Measurements from ENCODE around the gene DPM3.
"Not testable (repeated sequence)": the region's sequence is repeated elsewhere in the genome, so short reads cannot be mapped to it uniquely, and the experiment has no call there.

The DPM3 gene

DNA sequence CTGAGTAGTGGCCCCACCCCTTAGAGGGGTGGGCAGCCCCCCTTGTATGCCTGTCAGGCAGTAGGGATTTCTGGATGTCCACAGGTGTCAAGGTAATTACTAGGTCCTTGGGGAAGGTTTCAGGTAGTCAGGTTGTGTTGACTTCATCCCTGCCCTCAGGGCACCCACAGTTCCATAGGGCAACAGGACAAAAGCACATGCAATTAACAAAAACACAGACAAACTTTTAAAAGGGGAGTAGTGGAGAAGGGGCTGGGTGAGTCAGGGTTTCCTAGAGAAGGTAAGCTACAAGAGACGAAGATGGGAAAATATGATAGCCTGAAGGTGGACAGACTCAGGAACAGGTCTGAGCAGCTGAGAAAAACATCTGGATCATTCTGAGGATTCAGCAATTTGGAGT, 18.7 kb upstream of the DPM3 start:
- no peak for DNase-seq (ENCODE audit: low read depth)

DNA sequence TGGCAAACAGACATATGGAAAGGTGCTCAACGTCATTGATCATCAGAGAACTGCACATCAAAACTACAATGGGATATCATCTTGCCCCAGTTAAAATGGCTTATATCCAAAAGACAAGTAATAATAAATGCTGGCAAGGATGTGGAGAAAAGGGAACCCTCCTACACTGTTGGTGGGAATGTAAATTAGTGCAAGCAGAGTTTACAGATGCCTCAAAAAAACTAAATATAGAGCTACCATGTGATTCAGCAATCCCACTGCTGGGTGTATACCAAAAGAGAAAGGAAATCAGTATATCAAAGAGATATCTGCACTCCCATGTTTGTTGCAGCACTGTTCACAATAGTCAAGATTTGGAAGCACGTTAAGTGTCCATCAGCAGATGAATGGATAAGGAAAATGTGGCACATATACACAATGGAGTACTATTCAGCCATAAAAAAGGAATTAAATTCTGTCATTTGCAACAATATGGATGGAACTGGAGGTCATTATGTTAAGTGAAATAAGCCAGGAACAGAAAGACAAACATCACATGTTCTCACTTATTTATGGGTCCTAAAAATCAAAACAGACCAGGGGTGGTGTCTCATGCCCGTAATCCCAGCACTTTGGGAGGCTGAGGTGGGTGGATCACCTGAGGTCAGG, 15.8 kb upstream of the DPM3 start:
- DNase-seq (ENCODE audit: low read depth): not testable (repeated sequence)

GRCh38 chr1:155145491-155145890, 5.2 kb upstream of the DPM3 start:
- DNase-seq (ENCODE audit: low read depth): no peak

DNA sequence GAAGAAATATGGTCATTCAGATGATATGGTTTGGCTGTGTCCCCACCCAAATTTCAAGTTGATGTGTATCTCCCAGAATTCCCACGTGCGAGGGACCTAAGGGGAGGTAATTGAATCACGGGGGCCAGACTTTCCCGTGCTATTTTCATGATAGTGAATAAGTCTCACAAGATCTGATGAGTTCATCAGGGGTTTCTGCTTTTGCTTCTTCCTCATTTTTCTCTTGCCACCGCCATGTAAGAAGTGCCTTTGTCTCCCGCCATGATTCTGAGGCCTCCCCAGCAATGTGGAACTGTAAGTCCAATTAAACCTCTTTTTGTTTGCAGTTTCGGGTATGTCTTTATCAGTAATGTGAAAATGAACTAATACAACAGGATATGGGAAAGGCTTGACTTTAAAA, 1.4 kb upstream of the DPM3 start:
- DNase-seq (ENCODE audit: low read depth): no peak

DNA sequence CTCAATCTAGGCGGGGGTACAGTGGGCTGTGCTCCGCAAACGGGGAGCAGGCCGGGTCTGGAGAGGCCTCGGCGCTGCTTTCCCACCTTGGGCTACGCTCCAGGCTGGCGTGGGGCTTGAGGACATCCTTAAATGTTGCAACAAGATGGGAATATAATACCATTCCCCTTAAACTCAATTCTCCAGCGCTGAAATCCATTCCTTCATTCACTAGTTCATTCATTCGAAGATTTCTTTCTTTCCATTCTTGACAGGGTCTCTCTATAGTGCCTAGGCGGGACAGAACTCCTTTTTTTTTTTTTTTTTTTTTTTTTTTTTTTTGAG, 261 bp upstream of the DPM3 start:
- DNase-seq (ENCODE audit: low read depth): no peak

GRCh38 chr1:155137154-155137949, 3.0 kb downstream of the DPM3 start:
- no peak for DNase-seq (ENCODE audit: low read depth)

GRCh38 chr1:155136748-155137147, 3.6 kb downstream of the DPM3 start:
- no peak for DNase-seq (ENCODE audit: low read depth)

DNA sequence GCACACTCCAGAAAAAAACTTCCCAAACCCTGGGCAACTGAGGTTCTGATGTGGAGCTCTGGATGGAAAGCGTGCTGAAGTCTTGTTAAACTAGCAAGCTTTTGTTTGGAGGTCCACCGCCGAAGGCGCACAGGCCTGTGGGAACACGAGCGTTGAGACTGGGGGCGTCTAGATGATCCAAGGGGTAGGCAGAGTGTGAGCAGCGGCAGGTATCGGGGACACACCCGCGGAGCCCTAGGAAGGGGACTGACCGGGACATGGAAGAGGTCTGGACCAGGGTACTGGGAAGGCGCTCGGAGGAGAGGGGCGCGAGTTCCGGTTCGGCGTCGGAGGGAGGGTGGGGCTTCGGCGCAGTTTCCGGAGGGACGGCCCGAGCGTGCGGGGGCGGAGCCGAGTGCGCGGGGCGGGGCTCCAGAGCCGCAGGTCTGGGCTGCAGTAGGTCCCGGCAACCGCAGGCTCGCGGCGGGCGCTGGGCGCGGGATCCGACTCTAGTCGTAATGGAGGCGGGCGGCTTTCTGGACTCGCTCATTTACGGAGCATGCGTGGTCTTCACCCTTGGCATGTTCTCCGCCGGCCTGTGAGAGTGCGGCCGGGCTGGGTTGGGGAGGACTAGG, 4.8 kb downstream of the DPM3 start, which contains the start of gene SLC50A1:
TSS of gene SLC50A1 (plus strand) at position 438 of the 614 bp plus-strand sequence. CDS start at position 498, 60 bp downstream.
- peak; percentile 94 for DNase-seq (ENCODE audit: low read depth)

DNA sequence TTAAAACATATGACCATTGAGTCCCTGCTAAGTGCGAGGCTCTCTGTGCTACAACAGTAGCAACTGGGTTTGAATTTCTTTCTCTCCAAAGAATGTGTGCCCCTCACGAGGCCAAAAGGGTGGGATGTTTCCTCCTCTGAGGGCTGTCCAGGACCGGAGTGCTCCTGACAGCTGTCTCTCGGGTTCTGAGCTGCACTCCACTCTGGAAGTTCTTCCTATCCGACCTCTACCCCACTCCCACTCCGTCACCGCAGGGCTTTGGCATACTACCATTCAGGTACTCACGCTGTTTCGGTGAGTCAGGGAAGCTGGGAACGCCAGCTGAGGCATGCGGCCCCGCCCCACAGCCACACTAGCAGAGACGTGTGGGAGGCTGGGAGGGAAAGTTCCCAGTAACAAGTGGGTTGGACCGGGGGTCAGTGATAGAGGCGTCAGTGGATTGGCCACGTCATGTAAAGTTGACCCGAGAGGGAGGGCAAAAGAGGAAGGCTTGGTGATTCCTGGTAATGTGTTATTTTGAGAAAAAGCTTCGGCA, 5.4 kb downstream of the DPM3 start:
- peak; percentile 99 for DNase-seq (ENCODE audit: low read depth)

- no peak for DNase-seq (ENCODE audit: low read depth)
These were observed 6.0 kb downstream of the DPM3 start for GRCh38 chr1:155134322-155134721.

GRCh38 chr1:155133799-155134281, 6.5 kb downstream of the DPM3 start:
- DNase-seq (ENCODE audit: low read depth): no peak

DNA sequence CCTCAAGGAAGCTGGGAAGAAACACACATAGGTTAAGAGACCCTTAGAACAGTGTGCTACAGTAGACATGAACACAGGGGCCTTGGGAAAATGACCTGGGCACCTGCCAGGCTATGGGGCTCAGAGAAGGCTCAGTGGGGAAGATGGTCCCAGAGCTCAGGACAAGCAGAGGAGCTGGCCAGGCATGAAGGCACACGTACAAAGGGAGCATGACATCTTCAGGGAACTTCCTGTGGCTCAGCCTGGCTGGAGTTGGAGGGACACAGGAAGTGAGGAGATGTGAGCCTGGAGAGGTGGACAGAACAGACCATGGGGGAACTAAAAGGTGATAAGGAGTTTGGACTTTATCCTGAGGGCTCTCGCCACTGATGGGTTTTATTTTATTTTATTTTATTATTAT, 8.5 kb downstream of the DPM3 start:
- DNase-seq (ENCODE audit: low read depth): no peak

DNA sequence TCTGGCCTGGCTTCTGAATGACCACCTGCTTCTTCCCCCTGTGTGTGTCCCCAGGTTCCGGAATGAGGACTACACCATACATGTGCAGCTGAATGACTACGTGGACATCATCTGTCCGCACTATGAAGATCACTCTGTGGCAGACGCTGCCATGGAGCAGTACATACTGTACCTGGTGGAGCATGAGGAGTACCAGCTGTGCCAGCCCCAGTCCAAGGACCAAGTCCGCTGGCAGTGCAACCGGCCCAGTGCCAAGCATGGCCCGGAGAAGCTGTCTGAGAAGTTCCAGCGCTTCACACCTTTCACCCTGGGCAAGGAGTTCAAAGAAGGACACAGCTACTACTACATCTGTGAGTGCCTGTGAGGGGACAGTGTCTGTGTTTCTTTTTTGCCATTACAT, 9.0 kb downstream of the DPM3 start:
- no peak for DNase-seq (ENCODE audit: low read depth)

GRCh38 chr1:155130272-155131006, 9.9 kb downstream of the DPM3 start:
- no peak for DNase-seq (ENCODE audit: low read depth)

DNA sequence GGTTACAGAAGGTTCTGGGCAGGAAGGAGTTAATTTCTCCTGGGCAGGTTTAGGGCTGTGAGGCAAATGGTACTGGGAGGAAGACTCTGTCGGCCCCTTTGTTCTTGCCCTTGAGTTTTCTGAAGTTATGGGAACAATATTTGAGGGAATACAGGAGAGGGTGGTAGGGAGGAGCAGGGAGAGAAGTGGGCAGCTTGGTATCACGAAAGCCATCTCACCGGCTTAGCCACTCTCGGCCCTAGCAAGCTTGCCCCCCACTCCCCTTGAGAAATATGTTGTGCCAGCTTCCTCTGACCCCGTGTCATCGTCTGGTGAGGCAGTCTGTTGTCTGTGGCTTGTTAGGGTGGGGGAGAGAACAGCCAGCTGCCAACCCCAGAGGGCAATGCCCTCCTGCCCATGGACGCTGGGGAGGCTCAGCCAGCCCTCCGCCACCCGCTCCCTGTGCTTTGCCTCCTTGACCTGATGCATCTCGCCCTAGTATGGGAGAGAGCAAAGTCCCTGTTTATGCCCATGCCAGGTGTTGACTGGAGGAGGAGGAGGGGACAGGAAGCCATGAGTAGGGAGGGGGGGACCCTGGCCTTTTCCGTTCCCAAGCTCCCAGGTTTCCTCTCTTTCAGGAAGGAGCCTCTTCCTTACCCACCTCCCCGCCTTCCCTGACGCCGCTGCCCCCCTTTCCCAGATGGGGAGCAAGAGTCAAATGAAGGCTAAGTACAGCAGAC, 11.4 kb downstream of the DPM3 start:
- DNase-seq (ENCODE audit: low read depth): no peak

DNA sequence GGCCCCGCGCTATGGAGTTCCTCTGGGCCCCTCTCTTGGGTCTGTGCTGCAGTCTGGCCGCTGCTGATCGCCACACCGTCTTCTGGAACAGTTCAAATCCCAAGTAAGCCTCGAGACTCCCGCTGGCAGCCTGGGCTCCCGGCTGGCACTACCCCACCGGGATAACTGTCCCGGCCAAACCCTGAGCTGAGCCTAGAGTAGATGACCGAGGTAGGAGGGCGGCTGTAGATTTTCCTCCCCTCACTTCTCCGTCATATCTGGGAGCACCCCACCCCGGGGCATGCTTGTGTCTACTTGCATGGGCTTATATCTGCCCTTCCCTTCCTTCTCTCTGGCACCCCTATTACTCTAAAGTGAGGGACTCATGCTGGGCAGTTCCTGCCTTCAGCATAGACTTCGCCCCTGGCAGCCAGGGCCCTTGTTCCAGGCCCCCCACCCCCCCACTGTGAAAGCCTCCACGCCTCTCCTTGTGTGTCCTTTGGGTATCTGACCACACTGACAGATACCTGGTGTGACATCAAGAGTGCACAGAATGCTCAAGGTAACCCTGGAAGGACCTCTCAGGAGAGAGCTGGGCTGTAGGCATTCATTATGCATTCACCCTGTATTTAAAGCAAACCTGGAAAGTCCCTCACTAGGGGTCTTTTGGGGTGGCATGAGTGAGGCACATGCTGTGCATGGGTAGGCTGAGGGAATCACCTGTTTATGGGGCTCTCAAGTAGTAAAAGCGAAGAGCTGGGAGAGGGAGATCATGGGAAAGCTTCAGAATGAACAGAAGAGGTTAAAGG, 12.2 kb downstream of the DPM3 start:
- DNase-seq (ENCODE audit: low read depth): no peak

- DNase-seq (ENCODE audit: low read depth): peak; percentile 42
These were observed 13.0 kb downstream of the DPM3 start, which contains the start of gene EFNA1 for GRCh38 chr1:155127105-155127966. TSS of gene EFNA1 (plus strand) at chr1:155127876. CDS start at chr1:155127978, 102 bp downstream.

DNA sequence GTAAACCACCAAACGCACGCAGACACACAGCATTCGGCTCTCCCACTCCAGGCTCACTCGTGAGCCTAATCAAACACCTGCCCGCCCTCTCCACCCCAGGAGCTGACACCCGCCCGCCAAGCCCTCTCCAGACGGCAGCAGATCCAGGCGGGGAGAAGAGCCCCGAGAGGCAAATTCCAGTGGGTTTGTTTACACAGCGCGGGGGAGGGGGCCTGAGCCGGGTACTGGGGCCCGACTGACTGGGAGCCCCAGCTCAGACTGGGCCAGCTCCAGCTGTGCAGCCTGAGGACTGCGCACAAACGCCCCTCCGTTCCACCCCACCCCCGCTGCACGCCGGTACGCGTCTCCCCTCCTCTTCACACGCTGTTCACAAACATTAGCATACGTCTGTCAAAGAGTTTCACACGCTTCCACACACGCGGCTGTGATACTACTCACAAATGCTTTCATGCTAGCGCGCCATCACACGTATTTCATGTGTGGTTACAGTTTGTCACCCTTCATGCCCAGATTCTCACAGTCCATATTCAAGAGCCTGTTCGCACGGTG, 13.7 kb downstream of the DPM3 start:
- peak; percentile 20 for DNase-seq (ENCODE audit: low read depth)

DNA sequence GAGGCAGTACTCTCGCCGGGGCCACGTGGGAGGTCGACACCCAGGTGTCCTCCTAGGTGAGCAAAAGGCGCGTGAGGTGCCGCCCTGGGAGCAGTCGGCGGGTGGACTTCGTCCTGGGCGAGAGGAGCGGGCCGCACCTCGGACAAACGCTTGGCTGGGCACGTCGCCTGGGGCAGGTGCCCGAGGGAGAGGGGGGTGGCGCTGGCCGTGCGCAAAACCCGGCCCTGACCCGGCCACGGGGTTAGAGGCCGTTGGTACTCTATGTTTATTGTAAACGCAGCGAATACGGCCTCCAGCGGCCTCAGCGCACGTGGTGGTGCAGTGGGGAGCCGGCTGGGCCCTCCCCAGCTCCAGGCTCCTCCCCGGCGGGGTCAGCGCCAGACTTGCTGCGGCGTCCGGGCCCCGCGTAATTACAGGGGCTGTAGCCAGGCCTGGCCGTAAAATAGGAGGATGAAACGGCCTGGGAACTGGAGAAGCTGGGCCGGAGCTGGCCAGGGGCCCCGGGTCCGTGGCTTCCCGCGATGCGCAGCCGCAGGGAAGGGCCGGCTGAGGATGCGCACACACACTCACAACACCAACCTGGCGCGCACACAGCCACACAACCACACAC, 14.3 kb downstream of the DPM3 start:
- peak; percentile 14 for DNase-seq (ENCODE audit: low read depth)
